DMS 273 treated with DMSO at 0.1 percent for 48 hours (cell line): ENCODE data around the gene DPP6.
"Not testable (repeated sequence)": the region's sequence is repeated elsewhere in the genome, so short reads cannot be mapped to it uniquely, and the experiment has no call there.

ENCODE experiments used
- DNase-seq: peaks from one replicate; lab custom pipeline; 2025; lab: John Stamatoyannopoulos, UW

The DPP6 gene

GRCh38 chr7:154911862-154912455, 859.8 kb downstream of the DPP6 start:
- no peak for DNase-seq

GRCh38 chr7:154912871-154913637, 860.9 kb downstream of the DPP6 start:
- DNase-seq, result no peak

DNA sequence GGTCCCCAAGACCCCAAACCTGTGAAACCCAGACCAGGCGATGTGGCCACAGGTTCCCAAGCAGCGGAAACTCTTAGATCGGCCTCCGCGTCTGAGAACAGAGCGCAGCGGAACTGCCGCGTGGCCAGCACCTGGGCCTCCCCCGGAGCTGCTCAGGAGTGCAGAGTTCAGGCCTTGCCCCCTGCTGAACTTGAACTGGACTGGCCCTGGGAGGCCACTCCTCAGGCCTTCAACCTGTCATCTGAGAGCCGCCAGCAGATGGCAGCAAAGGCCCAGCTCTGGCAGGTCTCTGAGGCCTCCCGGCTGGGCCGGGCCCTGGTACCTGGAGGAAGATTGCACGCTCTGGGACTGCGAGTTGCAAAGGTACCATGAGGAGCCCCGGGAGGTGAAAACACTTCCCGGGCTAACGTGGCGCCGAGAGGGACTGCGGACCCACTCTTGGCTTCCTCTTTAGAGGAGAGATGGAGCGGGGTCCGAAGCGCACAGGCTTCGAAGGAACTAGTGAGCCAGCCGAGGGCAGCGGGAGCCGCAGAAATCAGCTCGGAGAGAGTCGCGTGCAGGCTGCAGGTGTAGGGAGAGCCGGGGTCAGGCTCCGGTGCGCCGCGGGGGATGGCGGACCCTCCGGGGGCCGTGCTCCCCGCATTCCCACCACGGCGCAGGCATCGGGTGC, 861.6 kb downstream of the DPP6 start:
- DNase-seq, result no peak

DNA sequence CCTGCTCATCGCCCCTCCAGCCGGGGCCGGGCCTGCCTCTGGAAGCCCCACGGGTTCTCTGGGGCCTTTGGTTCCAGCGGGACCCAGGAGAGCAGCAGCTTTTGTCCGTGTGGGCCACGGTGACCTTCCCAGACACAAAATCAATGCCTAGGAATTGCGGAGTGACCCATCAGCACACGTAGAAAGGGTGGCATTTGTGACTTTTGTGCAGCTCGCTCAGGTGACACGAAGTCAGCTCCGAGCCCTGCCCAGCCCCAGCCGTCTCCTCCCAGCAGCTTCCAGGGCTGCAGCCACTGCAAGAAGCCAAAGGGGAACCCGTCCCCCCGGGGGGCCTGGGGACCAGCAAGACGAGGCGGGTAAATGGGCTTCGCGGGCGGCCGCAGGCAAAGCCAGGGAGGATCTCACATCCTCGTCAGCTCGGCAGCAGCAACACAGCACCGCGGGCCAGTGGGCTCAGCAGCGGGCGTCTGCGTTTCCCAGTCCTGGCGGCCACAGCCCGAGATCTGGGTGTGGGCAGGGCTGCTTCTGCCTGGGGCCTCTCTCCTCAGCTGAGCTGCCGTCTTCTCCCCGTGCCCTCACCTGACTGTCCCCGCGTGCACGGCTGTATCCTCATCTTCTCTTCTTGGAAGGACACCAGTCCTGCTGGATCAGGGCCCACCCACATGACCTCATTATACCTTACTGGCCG, 862.3 kb downstream of the DPP6 start:
- DNase-seq, result no peak

- DNase-seq, result no peak
Observed at GRCh38 chr7:154914996-154915380, 862.8 kb downstream of the DPP6 start.

- DNase-seq, result no peak
Observed at GRCh38 chr7:154915600-154915999, 863.4 kb downstream of the DPP6 start.

DNA sequence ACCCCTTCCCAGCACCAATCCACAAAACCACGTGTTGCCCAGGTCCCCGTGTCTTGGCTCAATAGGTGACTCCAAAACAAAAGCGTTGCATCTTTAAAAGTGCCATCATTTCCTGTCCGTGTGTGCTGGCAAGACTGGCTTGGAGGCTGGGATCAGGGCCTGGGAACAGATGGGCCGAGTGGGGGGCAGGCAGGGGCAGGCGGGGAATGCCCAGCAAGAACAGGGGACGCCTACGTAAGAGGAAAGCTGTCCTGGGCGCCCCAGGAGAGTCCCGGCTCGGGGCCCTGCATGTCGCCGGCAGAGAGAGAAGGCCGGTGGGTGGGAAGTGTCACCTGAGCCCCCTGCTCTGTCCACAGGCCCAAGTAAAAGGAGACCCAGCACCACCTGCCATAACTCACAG, 864.2 kb downstream of the DPP6 start:
- no peak for DNase-seq

GRCh38 chr7:154916856-154917807, 864.9 kb downstream of the DPP6 start:
- DNase-seq, result no peak

GRCh38 chr7:154917808-154918160, 865.6 kb downstream of the DPP6 start:
- DNase-seq, result no peak

GRCh38 chr7:154918266-154918665, 866.1 kb downstream of the DPP6 start:
- DNase-seq, result no peak

DNA sequence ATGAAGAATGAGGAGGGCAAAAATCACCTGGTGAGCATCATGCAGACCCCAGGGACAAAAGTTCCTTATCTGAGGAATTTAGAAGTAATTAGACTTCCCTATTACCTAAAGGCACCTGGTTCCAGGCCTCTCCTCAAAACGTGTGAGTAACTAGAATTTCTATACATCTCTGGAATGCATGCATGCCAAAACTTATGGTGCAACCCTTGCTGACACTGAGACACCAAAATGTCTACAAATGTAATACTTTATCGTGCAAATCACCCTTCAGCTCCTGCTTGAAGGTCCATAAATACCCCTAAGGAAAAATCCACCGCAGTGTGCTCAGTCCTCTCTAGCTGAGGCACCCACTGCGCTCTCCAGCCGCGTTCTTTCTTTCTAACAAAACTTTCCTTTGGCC, 866.5 kb downstream of the DPP6 start:
- no peak for DNase-seq

DNA sequence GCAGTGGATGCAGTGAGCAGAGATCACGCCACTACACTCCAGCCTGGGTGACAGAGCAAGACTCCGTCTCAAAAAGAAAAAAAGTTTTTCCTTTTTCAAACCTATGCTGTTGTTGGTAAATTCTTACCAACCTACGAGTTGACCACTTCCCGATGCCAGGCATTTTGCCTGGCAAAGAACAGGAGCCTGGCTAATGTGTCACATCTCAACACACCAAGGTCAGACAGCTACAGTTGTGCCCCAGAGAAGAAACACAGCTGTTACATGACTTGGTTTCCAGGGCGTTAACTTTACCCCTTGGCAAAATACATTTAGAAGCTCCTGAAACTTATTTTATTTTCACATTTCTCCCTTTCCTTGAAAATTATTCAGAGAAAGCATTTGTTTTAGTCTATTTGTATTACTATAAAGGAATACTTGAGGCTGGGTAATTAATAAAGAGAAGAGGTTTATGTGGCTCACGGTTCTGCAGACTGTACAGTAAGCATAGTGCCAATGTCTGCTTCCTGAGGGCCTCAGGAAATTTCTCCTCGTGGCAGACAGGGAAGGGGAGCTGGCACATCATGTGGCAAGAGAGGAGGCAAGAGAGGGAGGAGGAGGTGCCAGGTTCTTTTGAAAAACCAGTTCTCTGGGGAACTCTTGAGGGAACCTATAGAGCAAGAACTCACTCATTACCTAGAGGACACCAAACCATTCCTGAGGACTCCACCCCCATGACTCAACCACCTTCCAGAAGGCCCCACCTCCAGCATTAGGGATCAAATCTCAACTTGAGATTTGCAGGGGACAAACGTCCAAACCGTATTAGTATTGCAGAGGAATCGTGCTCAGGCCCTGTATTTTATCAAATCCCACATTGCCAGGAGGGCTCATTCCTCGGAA, 867.4 kb downstream of the DPP6 start:
- no peak for DNase-seq

- not testable (repeated sequence) for DNase-seq
Observed at GRCh38 chr7:154922472-154922871, 870.3 kb downstream of the DPP6 start.

DNA sequence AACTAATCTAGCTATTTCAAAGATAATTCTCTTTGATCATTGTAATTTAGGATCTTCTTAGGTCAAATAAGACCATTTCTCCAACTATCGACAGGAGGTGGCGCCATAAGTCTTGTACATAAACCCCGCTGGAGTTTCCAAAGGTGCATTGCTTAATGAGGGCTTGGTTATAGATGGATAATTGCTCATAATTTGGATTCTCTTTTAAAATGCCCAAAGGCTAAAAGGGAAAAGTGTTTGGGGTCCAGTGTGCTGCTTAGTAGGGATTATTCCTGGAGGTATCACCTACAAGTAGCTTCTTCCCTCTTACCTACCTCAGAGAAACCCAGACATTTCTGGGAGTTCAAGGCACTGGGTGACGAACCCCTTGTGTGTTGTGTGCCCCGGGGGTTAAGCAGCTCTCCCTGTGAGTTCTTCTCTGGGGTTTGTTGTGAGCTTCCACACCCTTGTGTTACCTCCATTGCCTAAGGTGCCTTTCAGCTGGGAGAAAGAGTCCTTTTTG, 875.5 kb downstream of the DPP6 start:
- peak; percentile 65 for DNase-seq

DNA sequence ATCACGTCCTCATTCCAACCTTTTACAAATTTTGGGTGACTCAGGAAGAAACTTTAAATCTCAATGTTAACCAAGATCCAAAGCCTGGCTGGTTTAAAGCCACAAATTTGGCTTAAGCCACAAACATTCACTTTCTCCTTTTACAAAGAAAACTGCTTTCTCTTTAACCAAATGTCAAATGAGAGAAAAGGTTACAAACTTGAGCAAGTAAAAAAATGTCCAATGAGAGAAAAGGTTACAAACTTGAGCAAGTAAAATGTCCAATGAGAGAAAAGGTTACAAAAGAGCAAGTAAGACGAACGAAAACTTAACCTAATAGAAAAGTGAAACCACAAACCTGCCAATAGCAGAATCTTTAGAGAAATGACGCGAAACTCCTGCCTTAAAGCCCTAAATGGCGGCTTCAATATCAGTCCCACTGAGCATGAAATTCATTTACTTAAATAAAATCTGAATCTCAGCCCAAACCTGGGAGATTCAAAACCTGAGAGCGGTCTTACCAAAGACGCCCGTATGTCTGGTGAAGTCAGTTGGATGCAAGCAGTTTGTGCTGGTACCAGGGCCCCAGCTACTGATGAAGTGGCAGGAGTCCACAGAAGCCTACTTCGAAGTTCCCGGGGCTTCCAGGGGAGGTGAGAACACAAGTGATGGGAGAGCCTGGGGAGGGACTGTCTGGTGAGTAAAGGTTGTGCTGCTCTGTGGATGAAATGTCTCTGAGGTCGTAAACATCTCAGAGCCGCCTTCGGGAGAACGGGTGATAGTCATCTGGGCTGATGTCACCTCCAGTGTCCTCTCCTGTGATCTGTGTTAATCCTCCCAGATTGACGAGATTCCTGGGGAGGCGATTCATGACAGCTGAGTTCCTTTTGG, 876.2 kb downstream of the DPP6 start:
- peak; percentile 57 for DNase-seq

GRCh38 chr7:154929006-154929726, 877.0 kb downstream of the DPP6 start:
- DNase-seq, result no peak

GRCh38 chr7:154931906-154932305, 879.7 kb downstream of the DPP6 start:
- no peak for DNase-seq

- not testable (repeated sequence) for DNase-seq
Observed at GRCh38 chr7:154934353-154934952, 882.3 kb downstream of the DPP6 start.
